NT2/D1 (cell line): Measurements from ENCODE around the gene TTC34.

Experiments
- YY1 ChIP-seq: IDR thresholded peaks from 2 replicates; pipeline ENCODE4 v1.6.1; 2011; ENCODE audit not compliant: insufficient read length, insufficient read depth
- ZNF274 ChIP-seq: IDR thresholded peaks from 2 replicates; pipeline ENCODE4 v1.6.1; 2011; ENCODE audit warnings: mild to moderate bottlenecking, low read depth, low read length

- TF ChIP-seq ZNF274 (no peak), YY1 (no peak)
Measured at GRCh38 chr1:2809656-2810055, 8.2 kb upstream of the TTC34 start.
